T-helper 2 cell treated with Interferon-gamma antibody and Interleukin-4, amounts not matched to agents 5 μg/mL and 100 μg/mL, for 36 hours (primary cell): ENCODE results near the gene UCHL5.

Source experiments
- DNase-seq: peaks from one replicate; pipeline ENCODE4 v3.0.0; 2021; ENCODE audit warnings: low spot score
- H3K27ac Mint-ChIP-seq: one replicate; pipeline ENCODE4 v1.8.0; 2021; ENCODE audit warnings: mild to moderate bottlenecking, mixed read lengths
- H3K27me3 Mint-ChIP-seq: one replicate; pipeline ENCODE4 v1.8.0; 2021; ENCODE audit warnings: low read depth, mixed read lengths
- H3K36me3 Mint-ChIP-seq: one replicate; pipeline ENCODE4 v1.8.0; 2021; ENCODE audit warnings: low read depth, mixed read lengths
- H3K4me1 Mint-ChIP-seq: one replicate; pipeline ENCODE4 v1.8.0; 2021; ENCODE audit warnings: low read depth, mixed read lengths
- H3K4me3 Mint-ChIP-seq: one replicate; pipeline ENCODE4 v1.8.0; 2022; ENCODE audit warnings: mild to moderate bottlenecking, moderate library complexity, mixed read lengths
- H3K9me3 Mint-ChIP-seq: one replicate; pipeline ENCODE4 v1.8.0; 2021; ENCODE audit warnings: mixed read lengths

Gene UCHL5, protein sequence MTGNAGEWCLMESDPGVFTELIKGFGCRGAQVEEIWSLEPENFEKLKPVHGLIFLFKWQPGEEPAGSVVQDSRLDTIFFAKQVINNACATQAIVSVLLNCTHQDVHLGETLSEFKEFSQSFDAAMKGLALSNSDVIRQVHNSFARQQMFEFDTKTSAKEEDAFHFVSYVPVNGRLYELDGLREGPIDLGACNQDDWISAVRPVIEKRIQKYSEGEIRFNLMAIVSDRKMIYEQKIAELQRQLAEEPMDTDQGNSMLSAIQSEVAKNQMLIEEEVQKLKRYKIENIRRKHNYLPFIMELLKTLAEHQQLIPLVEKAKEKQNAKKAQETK

DNA sequence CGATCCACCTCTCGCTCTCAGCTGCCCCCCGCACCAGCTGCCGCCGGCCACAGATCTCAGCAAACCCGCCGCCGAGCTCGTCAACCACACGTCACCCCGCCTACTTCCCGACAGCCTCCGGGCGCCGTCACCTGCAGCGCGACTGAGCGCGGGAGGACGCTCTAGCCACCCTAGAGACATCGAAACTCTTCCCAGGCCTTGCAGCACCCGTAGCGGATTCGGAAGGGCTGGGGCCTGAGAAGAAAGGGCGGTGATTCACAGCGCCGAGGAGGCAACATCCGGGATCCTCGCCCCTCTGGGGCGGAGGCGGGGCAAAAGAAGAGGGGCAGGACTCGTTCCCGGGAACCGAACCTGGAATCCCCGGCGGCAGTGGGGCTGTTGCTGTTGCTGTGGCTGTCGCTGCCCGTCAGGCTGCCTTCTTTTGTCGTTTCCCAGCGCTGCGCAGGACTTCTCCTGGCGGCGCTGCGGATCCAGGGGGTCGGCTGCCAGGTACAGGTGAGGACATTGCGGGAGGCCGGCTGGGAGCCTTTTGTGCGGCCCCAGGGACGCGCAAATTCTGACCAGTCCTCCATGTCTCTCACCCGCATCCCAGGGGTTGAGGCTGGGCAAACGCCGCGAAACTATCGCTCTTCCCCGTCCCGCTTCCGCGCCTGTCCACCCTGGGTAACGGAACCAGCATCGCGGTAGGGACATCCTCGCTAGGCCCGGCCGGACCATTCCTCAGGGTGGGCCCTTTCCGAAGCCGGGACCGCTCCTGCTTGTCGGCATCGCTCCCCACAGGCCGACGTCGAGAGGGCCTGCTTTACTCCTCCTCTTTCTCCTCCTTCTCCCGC, at the start of gene UCHL5, which contains the start of gene RO60:
TSS of gene UCHL5 (minus strand) at position 79 of the 833 bp plus-strand sequence. CDS start 100 bp downstream, outside the sequence.
TSS of gene RO60 (plus strand) at position 331 of the 833 bp plus-strand sequence. CDS start 9,443 bp downstream, outside the sequence.
- Mint-ChIP-seq H3K27ac (peak within 1 kb of the TSS; percentile 99), H3K27me3 (no peaks in the 10 kb centered on the region), H3K4me3 (peak within 1 kb of the TSS; percentile 92), H3K4me1 (peaks cover 45% of the 10 kb centered on the region), H3K9me3 (no peaks in the 10 kb centered on the region), H3K36me3 (peaks cover 31% of the 10 kb centered on the region)
- peak; percentile 97 for DNase-seq

DNA sequence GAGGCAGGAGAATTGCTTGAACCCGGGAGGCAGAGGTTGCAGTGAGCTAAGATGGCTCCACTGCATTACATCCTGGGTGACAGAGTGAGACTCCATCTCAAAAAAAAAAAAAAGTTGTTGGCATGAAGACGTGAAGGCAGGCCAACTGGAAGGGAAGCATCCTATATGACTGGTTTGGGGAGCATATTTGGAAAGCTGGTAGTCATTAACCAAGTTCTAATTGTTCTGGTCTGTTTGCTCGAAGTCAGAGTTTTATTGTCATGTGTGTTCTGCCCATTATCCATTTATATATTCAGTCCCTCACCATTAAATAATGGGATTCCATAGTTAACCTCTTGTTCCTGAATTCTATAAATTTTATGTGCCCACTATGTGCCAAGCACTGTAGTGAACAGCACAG, 49.3 kb upstream of the UCHL5 start:
- no peaks in the 10 kb centered on the region for H3K9me3 Mint-ChIP-seq
- no peaks in the 10 kb centered on the region for H3K36me3 Mint-ChIP-seq
- H3K27ac Mint-ChIP-seq: no peak overlapping the region
- DNase-seq: no peak
- peaks cover 9% of the 10 kb centered on the region for H3K27me3 Mint-ChIP-seq
- H3K4me1 Mint-ChIP-seq: peaks cover 13% of the 10 kb centered on the region
- no peak overlapping the region for H3K4me3 Mint-ChIP-seq

DNA sequence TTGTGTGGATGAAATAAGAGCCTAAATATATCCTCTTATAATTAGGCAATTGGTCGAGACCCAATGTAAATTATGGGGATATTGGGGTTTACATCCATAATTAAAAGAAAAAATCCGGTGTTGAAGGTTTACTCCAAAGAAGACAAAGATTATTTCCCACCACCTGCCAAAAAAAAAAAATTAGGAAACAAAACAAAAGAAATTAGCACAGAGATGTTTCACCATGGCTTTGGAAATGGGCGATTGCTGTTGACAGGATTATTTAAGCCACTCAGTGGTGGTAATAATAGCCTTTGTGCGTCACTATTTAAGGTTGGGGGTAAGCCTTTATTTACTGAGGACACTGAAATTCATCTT, 46.6 kb upstream of the UCHL5 start:
- H3K36me3 Mint-ChIP-seq: peaks cover 7% of the 10 kb centered on the region
- peaks cover 7% of the 10 kb centered on the region for H3K27me3 Mint-ChIP-seq
- peak overlapping the region; percentile 82 for H3K4me3 Mint-ChIP-seq
- peak overlapping the region; percentile 37 for H3K27ac Mint-ChIP-seq
- no peaks in the 10 kb centered on the region for H3K9me3 Mint-ChIP-seq
- DNase-seq: no peak
- H3K4me1 Mint-ChIP-seq: peaks cover 19% of the 10 kb centered on the region

DNA sequence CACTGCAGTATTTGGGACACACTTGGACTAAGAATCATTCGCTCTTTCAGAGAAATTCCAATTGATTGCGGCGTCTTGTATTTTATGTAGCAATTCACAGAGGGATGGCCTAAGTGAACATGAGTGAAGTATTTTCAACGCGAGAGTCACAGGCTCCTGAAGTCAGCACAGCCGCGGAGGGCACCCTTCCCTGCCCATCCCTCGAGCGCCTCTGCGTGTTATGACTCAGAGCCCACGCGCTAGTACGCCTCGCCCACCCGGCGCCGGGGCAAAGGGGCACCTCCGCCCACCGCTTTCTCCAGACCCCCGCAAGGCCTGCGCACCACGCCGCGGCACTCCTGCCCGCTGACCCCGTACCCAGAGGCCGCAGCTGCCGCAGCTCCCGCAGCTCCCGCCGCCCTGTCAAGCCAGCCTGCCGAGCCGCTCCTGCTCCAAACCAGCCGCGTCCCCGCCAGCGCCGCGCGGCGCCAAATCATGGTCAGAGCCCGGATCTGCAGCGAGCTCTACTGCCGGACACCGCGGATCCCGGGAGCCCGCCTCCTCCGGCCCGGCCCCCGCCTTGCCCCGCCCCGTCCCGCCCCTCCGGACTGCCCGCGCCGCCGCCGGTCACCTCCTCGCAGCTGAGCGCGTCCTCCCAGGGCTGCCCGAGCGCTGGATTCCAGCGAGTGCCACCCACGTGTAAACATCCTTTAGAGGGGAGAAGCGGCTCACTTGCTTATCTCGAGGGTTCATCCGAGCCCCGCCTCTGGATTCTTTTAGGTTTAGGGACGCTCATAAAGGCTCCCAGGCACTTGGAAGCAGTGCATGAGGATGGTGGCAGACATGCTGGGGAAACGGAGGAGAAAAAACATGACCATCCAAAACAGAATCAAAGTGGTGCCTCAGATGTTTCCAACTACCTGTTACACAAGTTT, 46.0 kb upstream of the UCHL5 start, which contains the start of gene GLRX2:
TSS of gene GLRX2 (minus strand) at position 508 of the 914 bp plus-strand sequence. CDS start at position 476, 32 bp downstream.
- H3K4me1 Mint-ChIP-seq: peaks cover 19% of the 10 kb centered on the region
- H3K9me3 Mint-ChIP-seq: no peaks in the 10 kb centered on the region
- H3K4me3 Mint-ChIP-seq: peak within 1 kb of the TSS; percentile 90
- peaks cover 9% of the 10 kb centered on the region for H3K36me3 Mint-ChIP-seq
- peak within 1 kb of the TSS; percentile 74 for H3K27ac Mint-ChIP-seq
- peaks cover 4% of the 10 kb centered on the region for H3K27me3 Mint-ChIP-seq
- DNase-seq: peak; percentile 63

DNA sequence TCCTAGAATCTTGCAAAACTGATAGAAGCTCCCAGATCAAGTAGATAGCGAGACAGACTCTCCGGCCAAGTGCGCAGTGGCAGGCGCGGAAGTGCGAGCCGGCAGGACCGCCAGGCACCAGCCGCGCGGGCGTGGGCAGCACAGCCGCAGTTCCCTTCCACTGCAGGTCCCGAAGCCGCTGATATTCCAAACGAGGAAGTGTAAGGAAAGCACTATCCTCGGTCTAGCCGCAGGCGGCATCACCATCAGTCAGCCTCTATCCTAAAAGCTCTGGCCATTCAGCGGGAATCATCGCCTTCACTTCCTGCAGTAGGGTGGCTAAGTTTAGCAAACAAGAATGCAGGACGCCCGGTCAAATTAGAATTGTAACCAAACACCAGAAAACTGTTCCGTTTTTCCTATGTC, 45.3 kb upstream of the UCHL5 start:
- H3K27me3 Mint-ChIP-seq: peaks cover 4% of the 10 kb centered on the region
- peaks cover 19% of the 10 kb centered on the region for H3K4me1 Mint-ChIP-seq
- peak overlapping the region; percentile 74 for H3K27ac Mint-ChIP-seq
- H3K4me3 Mint-ChIP-seq: peak overlapping the region; percentile 90
- peaks cover 11% of the 10 kb centered on the region for H3K36me3 Mint-ChIP-seq
- H3K9me3 Mint-ChIP-seq: no peaks in the 10 kb centered on the region
- peak; percentile 20 for DNase-seq

DNA sequence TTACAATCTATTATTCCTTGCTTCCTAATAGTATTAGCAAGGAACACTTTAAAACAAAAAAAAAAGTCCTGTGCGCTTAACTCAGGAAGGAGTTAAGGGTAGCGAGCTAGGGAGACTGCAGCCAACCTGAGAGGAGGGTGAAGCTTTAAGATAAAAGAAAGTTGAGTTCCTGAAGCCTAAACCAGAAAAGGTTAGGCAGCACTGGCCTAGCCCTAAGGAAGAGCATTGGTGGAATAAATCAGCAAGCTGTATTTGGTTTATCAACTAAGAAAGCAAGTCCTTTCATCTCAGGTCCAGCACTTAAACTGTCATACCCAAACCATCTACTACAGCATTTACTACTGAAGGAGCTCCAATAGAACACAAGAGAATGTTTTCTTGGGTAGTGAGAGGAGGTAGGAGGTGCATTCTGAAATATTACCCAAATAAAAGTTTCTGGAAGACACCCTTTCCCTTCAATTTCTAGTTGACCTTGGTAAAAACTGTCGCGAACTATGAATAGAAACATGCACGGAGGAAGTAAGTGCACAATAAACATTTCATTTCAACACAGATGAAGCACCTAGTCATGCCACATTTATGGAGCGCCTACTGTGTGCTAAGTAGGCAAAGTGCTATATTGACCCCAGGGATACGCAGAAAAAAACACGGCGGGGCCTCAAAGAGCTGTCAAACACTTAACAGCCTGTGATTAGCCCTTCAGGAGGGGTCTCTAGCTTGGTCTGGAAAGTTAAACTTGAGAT, 44.8 kb upstream of the UCHL5 start:
- H3K27me3 Mint-ChIP-seq: peaks cover 4% of the 10 kb centered on the region
- peaks cover 19% of the 10 kb centered on the region for H3K4me1 Mint-ChIP-seq
- H3K9me3 Mint-ChIP-seq: no peaks in the 10 kb centered on the region
- no peak overlapping the region for H3K27ac Mint-ChIP-seq
- peak overlapping the region; percentile 90 for H3K4me3 Mint-ChIP-seq
- no peak for DNase-seq
- peaks cover 11% of the 10 kb centered on the region for H3K36me3 Mint-ChIP-seq

DNA sequence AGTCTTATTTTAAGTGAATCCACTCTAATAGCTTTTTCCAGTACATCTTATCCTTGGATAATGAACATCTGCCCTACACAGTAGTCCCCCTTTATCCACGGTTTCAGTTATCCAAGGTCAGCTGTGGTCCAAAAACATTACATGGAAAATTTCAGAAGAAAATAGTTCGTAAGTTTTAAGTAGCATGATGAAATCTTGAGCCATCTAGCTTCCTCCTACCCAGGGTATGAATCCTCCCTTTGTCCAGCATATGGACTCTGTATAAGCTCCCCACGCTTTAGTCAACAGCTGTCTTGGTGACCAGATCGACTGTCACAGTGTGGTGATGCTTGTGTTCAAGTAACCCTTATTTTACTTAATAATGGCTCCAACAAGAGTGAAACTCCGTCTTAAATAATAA, 43.5 kb upstream of the UCHL5 start:
- DNase-seq: no peak
- Mint-ChIP-seq H3K27ac (no peak overlapping the region), H3K4me1 (peaks cover 19% of the 10 kb centered on the region)

DNA sequence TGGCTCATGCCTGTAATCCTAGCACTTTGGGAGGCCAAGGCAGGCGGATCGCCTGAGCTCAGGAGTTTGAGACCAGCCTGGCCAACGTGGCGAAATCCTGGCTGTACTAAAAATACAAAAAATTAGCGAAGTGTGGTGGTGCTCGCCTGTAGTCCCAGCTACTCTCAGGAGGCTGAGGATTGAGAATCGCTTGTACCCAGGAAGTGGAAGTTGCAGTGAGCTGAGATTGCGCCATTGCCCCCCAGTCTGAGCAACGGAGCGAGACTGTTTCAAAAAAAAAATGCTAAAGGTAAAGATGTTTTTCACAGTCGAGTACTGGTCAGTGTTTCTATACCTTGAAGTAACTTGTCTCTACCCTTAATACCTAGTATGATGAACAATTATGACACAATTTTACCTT, 35.0 kb upstream of the UCHL5 start:
- peaks cover 25% of the 10 kb centered on the region for H3K36me3 Mint-ChIP-seq
- DNase-seq: no peak
- H3K27me3 Mint-ChIP-seq: no peaks in the 10 kb centered on the region

More for the DNA sequence above, 43.5 kb upstream of the UCHL5 start:
- H3K27me3 Mint-ChIP-seq: no peaks in the 10 kb centered on the region
- H3K36me3 Mint-ChIP-seq: peaks cover 11% of the 10 kb centered on the region
- no peak overlapping the region for H3K4me3 Mint-ChIP-seq
- no peaks in the 10 kb centered on the region for H3K9me3 Mint-ChIP-seq

DNA sequence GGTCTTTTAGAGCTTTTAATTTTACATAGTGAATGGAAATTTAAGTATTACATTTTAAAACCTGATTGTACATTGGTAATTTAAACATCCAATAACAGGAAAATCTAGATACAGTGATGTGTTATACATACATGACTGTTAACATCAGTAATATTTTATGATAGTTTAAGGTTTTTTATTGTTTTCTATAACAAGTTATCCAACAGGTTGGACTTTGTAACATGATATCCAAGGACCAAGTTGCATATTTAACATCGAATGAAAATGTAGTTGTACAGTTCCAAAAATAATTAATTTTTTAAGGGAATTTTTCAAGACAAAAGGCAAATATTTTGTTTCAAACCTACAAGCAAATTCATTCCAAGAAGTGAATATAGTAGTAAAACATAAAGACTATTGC, 31.7 kb upstream of the UCHL5 start:
- no peak overlapping the region for H3K27ac Mint-ChIP-seq
- H3K36me3 Mint-ChIP-seq: peaks cover 18% of the 10 kb centered on the region
- no peaks in the 10 kb centered on the region for H3K4me1 Mint-ChIP-seq
- no peak for DNase-seq
- H3K9me3 Mint-ChIP-seq: no peaks in the 10 kb centered on the region
- no peak overlapping the region for H3K4me3 Mint-ChIP-seq
- H3K27me3 Mint-ChIP-seq: no peaks in the 10 kb centered on the region

More for the DNA sequence above, 35.0 kb upstream of the UCHL5 start:
- no peak overlapping the region for H3K27ac Mint-ChIP-seq
- no peak overlapping the region for H3K4me3 Mint-ChIP-seq
- H3K4me1 Mint-ChIP-seq: no peaks in the 10 kb centered on the region
- no peaks in the 10 kb centered on the region for H3K9me3 Mint-ChIP-seq

DNA sequence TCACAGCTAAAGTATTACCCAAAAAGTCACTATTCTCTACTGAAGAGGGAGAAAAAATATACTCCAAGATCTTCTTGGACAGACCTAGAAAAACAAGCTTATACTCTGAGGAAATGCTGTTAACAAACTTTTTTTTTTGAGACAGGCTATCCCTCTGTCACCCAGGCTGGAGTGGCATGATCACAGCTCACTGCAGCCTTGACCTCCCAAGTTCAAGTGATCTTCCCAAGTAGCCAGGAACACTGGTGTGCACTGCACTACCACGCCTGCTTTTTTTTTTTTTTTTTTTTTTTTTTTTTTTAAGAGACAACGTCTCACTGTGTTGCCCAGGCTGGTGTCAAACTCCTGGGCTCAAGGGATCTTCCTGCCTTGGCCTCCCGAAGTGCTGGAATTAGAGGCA, 28.7 kb upstream of the UCHL5 start:
- no peak overlapping the region for H3K4me3 Mint-ChIP-seq
- H3K27ac Mint-ChIP-seq: no peak overlapping the region
- DNase-seq: no peak
- peaks cover 28% of the 10 kb centered on the region for H3K36me3 Mint-ChIP-seq
- H3K4me1 Mint-ChIP-seq: no peaks in the 10 kb centered on the region
- H3K9me3 Mint-ChIP-seq: no peaks in the 10 kb centered on the region
- H3K27me3 Mint-ChIP-seq: no peaks in the 10 kb centered on the region

DNA sequence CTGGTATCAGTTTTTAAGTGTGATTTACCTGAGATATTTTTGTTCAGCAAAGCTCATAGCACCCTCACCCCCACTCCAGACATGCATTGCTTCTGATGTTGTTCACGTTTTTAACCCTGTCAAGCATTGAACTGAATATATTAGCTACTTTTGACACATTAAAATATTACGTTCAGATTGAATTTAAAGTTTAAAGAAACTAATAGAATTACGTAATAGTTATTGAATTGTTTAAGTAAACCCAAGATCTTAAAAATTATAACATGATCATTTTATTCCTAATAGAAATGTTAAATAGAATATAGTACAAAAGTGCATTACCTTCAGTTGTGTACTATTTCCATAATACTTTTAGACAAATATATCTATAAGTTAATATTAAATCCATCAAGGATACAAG, 27.2 kb upstream of the UCHL5 start:
- Mint-ChIP-seq H3K27ac (no peak overlapping the region), H3K9me3 (no peaks in the 10 kb centered on the region), H3K36me3 (peaks cover 34% of the 10 kb centered on the region), H3K4me1 (no peaks in the 10 kb centered on the region), H3K27me3 (no peaks in the 10 kb centered on the region), H3K4me3 (no peak overlapping the region)
- no peak for DNase-seq

DNA sequence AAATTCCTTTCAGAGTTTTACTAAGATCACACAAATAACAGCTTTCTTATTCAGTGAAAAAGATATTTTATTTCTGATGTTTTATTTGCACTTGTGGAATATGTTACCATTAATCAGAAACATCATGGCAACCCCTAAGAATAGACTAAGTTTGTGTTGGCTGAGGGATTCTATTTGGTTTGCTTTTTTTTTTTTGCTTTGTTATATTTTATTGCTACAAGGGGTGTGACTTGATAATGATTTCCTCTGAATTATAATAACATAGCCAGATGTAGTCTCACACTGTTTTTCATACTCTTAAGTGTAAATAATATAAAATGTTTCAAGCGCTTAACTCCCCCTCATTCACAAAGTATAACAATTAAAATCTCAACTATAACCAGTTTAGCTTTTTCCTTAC, 26.1 kb upstream of the UCHL5 start:
- Mint-ChIP-seq H3K36me3 (peaks cover 35% of the 10 kb centered on the region), H3K27ac (no peak overlapping the region), H3K27me3 (no peaks in the 10 kb centered on the region), H3K4me3 (no peak overlapping the region), H3K9me3 (no peaks in the 10 kb centered on the region), H3K4me1 (no peaks in the 10 kb centered on the region)
- no peak for DNase-seq
